GM21529 (cell line): ENCODE data around the gene ZNF148.

Source experiments
- ATAC-seq: cut with Tn5 transposase; IDR thresholded peaks from one replicate; pipeline ENCODE4 v1.9.1; 2021; ENCODE audit not compliant: unreplicated experiment

ZNF148 gene

GRCh38 chr3:125289429-125289981 lies 85.6 kb downstream of the ZNF148 start:
- no peak for ATAC-seq

- no peak for ATAC-seq
Observed at GRCh38 chr3:125287248-125287647, 87.9 kb downstream of the ZNF148 start.

GRCh38 chr3:125281381-125281780 lies 93.7 kb downstream of the ZNF148 start:
- ATAC-seq = no peak

- ATAC-seq = no peak
Observed at GRCh38 chr3:125280668-125281361, 94.3 kb downstream of the ZNF148 start.

- ATAC-seq = no peak
Observed at GRCh38 chr3:125278155-125278554, 97.0 kb downstream of the ZNF148 start.

GRCh38 chr3:125271127-125271526 lies 104.0 kb downstream of the ZNF148 start:
- no peak for ATAC-seq

- ATAC-seq = no peak
Observed at GRCh38 chr3:125267460-125267859, 107.7 kb downstream of the ZNF148 start.

GRCh38 chr3:125266971-125267370 lies 108.2 kb downstream of the ZNF148 start:
- no peak for ATAC-seq

- no peak for ATAC-seq
Observed at GRCh38 chr3:125262161-125262560, 113.0 kb downstream of the ZNF148 start.

- no peak for ATAC-seq
Observed at GRCh38 chr3:125261031-125261430, 114.1 kb downstream of the ZNF148 start.

- no peak for ATAC-seq
Observed at GRCh38 chr3:125260158-125260557, 115.0 kb downstream of the ZNF148 start.

- ATAC-seq = no peak
Observed at GRCh38 chr3:125257536-125257935, 117.6 kb downstream of the ZNF148 start.

- ATAC-seq = no peak
Observed at GRCh38 chr3:125256675-125257074, 118.5 kb downstream of the ZNF148 start.

- no peak for ATAC-seq
Observed at GRCh38 chr3:125250973-125251372, 124.2 kb downstream of the ZNF148 start.

GRCh38 chr3:125246237-125246636 lies 128.9 kb downstream of the ZNF148 start:
- no peak for ATAC-seq

- ATAC-seq = no peak
Observed at GRCh38 chr3:125245521-125245920, 129.6 kb downstream of the ZNF148 start.

GRCh38 chr3:125240496-125240895 lies 134.6 kb downstream of the ZNF148 start:
- ATAC-seq = no peak

GRCh38 chr3:125239266-125239665 lies 135.9 kb downstream of the ZNF148 start:
- no peak for ATAC-seq

GRCh38 chr3:125238759-125239158 lies 136.4 kb downstream of the ZNF148 start:
- ATAC-seq = no peak

- no peak for ATAC-seq
Observed at GRCh38 chr3:125236331-125236903, 138.7 kb downstream of the ZNF148 start.

GRCh38 chr3:125234831-125235230 lies 140.3 kb downstream of the ZNF148 start:
- ATAC-seq = no peak

- no peak for ATAC-seq
Observed at GRCh38 chr3:125232401-125232800, 142.7 kb downstream of the ZNF148 start.

- ATAC-seq = no peak
Observed at GRCh38 chr3:125231895-125232294, 143.2 kb downstream of the ZNF148 start.
